TTC549 (cell line): ENCODE data around the gene HSBP1L1.
"Not testable (repeated sequence)": the region's sequence is repeated elsewhere in the genome, so short reads cannot be mapped to it uniquely, and the experiment has no call there.

Experiments used
- FAIRE-seq: peaks from 2 replicates; lab custom pipeline; 2012; peaks lifted over from hg19 to GRCh38; lab: Jason Lieb, UNC

The HSBP1L1 gene

DNA sequence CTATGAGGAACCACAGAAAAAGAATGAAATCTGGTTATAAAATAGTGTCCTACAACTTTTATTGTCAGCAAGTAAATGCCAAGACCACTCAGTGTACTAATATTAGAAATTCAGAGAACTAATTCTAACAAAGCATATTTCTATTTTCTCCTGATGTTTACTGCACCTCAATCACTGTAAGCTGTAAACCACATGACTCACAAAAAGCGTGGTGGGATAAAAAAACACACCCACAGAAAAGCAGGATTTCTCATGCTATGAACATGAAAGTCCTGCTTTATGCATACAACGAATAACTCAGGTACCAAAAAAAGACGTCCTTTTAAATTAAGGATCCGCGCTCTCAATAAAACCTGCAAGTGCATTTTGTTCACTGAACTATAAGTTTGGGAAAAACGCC lies 23.1 kb downstream of the HSBP1L1 start:
- no peak for FAIRE-seq

DNA sequence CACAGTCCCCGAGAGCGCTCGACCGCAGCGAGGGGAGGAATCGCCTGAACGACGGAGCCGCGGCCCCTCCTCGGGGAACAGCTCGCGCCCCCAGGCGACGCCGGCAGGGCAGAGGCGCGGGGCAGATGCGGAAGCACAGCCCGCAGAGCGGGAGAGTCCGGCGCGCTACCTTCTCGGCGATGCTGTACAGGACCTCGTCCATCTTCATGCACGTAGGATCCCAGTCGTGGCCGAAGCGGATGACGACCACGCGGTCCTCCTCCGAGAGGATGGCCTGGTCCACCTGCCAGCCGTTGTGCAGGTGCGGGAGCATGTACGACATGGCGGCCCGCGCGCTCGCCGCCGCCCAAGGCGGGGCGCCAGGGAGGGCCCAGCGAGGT lies 23.6 kb downstream of the HSBP1L1 start:
- no peak for FAIRE-seq

DNA sequence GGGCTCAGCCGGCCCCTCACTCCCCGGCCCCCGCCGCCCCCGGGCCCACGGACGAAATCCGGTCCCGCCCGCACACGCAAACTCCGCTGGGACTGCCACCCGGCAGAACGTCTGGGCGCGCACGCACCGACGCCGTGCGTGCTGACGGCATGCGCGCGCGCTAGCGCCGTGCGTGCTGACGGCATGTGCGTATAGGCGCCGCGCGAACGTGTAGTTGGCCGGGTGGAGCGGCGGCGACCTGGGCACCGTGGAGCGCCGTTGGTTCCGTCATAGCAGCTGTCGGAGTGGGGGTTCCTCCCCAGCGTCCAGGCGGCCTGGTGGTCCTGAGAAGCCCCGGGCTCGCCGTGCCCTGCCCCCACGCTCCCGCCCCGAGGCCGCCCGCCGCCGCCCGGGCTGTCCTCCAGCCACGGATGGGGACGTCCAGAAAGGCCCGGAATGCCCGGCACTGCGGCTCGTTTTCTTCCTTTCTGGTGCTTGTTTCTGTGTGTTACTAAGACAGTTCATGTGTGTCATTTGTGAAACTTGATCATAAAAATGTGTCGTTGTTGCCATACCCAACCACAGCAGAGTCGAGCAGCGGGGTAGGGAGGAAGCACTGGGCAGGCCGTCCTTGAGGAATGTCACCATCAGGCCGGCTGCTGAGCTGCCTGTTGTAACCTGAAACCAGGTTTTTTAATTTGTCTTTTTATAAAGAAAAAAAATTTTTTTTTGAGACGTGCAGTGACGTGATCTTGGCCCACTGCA lies 24.2 kb downstream of the HSBP1L1 start, which contains the start of gene TXNL4A:
TSS of gene TXNL4A (minus strand) at position 113 of the 744 bp plus-strand sequence. CDS start 171 bp downstream, outside the sequence.
- FAIRE-seq = no peak

DNA sequence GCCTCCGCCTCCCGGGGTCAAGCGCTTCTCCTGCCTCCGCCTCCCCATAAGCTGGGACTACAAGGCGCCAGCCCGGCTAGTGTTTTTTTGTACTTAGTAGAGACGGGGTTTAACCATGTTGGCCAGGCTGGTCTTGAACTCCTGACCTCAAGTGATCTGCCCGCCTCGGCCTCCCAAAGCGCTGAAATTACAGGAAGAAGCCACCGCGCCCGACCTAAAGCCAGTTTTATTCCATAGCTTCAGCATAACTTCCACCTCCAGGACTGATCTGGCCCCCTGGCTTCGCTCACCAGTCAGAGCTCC lies 24.7 kb downstream of the HSBP1L1 start:
- no peak for FAIRE-seq

DNA sequence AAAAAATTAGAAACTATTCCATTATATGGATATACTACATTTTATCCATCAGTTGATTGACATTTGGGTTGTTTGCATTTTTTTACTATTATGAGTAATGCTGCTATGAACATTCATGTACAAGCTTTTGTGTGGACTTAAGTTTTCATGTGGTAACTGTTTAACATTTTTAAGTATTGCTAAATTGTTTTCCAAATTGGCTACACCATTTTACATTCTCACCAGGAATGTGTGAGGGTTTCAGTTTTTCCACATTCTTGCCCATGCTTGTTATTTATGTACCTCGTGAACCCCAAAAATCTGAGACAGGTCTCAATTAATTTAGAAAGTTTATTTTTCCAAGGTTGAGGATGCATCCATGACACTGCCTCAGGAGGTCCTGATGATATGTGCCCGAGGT lies 27.1 kb downstream of the HSBP1L1 start:
- no peak for FAIRE-seq

DNA sequence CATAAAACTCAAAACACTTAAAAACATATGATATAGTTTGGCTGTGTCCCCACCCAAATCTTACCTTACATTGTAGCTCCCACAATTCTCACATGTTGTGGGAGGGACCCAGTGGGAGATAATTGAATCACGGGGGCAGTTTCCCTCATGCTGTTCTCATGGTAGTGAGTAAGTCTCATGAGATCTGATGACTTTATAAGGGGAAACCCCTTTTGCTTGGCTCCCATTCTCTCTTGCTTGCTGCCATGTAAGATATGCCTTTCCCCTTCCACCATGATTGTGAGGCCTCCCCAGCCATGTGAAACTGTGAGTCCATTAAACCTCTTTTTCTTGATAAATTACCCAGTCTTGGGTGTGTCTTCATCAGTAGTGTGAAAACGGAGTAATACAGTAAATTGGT lies 35.3 kb downstream of the HSBP1L1 start:
- not testable (repeated sequence) for FAIRE-seq

DNA sequence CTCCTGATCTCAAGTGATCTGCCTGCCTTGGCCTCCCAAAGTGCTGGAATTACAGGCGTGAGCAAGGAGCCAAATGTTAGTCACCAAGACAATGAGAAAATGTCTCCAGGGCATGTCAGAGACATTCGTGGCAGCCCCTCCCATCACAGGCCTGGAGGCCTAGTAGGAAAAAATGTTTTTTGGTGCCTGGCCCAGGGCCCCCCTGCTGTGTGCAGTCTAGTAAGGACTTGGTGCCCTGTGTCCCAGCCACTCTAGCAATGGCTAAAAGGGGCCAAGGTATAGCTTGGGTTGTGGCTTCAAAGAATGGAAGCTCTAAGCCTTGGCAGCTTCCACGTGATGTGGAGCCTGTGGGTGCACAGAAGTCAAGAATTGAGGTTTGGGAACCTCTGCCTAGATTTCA lies 36.4 kb downstream of the HSBP1L1 start:
- no peak for FAIRE-seq

DNA sequence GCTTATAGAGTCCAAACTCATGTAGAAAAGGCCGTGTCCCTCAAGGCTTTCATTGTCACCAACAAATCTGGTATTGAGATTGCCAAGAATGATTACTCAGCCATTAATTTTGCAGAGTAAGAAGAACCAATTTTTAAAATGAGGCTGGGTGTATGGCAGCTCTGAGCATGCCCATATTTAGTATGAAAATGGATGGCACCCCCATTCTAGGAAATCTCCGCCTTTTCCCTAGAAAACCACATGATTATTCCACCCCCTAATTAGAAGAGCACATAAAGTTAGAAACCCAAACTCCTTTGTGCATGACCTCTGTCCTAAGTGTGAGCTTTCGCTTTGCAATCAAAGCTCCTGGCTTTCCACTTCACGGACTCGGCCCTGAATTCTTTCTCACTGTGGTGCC lies 38.0 kb downstream of the HSBP1L1 start:
- FAIRE-seq = no peak

DNA sequence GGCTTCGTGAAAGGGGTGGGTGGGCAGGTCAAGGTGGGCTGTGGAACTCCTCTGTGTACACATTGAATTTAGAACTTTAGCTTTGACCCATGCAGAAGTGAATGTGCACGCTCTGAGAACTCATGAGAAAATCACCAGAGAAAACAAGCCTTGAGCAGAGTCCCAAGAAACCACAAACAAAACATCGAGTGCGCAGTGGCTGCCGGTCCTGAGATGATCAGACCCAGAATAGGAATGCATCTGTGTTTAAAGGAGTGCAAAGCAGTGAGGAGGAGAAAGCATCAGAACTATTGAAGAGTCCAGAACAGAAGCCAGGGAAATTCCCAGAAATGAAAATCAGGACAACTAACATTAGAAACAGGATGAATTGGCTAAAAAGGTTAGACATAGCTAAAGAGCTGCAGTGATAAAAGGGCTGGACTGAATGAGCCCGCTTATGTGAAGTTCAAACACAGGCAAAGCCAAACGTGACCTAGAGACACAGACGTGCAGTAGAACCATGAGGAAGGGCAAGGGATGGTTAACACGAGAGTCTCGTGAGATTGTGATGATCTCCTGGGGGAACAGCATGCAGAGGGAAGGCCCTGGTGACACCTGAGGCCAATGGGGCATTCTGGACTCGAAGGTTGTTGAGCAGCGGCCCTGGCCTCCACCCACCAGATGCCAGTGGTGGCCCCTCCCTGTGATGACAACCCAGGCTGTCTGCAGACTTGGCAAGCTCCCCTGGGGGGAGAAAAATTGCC lies 40.3 kb downstream of the HSBP1L1 start:
- FAIRE-seq = no peak

DNA sequence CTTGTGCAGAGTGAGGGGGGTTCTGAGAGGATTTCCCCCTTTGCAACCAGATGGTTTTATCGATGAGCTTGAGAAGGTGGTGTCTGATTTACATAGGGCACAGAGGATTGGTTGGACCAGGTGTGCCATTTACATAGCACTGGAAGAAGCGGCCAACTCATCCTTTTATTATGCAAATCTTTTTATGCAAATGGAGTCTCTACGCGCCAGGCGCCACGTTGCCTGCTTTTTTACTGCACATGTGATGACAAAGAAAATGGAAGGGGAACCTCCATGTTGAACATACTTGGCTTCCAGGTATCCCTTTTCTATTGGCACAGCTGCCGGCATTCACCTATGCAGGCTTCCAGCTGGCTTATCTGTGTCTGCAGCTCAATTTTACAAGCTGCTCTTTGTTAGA lies 42.3 kb downstream of the HSBP1L1 start:
- no peak for FAIRE-seq

DNA sequence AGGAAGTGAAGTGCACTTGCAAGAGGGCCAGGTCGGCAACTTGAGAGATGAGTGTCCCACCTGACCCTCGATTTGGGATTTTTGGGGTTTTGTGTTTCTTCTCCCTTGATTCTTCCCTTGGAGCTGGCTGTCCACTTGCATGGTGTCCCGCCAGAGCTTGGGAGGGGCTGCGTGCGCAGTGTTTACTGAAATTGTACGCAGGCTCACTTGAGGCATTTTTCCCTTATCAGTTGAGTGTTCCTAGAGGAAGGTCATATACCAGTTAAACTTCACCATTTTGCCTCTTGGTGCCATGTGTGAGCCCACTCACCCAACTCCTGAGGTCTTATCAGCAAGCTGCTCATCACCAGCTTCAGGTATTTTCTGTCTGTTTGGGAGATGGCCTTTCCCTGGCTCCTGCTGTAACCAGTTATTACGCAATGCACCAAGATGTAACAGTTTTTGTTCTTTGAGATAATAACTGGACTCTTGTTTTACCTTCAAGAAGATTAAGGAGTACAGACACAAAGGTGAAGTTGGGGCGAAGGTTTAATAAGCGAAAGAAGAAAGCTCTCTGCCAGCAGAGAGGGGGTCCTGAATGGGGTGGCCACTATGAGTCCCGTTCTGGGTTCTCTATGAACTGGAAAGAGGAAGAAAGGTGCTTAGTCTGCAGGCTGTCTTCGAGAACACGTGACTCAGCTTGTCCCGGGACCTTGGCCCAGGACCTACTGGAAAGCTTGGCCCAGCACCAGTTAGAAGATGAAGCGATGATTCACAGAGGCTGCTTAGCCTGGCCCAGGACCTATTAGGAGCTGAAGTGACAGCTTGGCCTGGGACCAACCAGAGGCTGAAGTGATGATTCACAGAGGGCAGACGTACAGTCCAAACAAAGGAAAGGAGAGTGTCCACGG lies 45.5 kb downstream of the HSBP1L1 start:
- no peak for FAIRE-seq

DNA sequence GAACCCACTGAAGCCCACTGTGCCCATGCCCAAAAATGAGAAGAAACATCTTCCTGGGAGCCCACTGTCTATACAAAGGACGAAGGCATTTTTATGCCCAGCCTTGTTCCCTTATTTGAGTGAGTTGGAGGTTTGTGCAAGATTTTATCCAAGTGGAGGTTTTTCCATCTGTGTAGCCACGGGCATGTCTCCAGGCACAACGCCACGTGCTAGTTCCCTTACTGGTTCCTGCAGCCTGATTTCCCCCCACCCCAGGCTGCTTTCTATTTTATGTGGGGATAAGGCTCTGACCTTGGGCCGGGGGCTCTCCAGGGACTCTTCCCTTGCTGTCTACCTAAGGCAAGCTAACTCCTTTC lies 46.1 kb downstream of the HSBP1L1 start:
- FAIRE-seq = no peak

DNA sequence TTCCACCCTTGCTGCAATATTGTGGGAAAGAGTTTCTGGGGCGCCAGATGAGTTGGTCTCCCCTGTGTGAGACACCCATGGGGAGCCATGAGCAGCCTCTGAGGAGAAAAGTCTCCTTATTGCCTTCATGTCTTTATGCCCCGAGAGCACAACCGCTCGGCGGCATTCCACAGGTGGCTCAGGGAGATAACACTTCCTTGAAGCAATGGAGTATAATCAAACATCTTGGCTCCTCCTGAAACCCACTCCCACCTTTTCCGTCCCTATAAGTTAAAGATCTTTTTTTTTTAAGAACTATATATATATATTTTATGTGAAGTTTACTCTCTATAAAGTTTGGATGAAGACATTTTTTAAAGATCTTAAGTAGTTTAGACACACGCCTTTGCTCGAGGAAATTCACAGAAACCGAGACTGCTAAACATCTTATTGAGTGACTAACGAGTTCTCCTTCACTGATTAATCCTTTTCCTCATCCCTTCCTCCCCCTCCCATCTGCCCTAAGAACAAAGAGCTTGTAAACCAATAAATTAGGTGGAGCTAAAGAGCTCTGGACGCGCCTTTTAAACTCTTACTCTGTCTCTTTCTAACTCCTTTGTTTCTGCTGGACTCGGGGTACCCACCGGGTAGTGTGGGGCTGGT lies 47.2 kb downstream of the HSBP1L1 start:
- not testable (repeated sequence) for FAIRE-seq

DNA sequence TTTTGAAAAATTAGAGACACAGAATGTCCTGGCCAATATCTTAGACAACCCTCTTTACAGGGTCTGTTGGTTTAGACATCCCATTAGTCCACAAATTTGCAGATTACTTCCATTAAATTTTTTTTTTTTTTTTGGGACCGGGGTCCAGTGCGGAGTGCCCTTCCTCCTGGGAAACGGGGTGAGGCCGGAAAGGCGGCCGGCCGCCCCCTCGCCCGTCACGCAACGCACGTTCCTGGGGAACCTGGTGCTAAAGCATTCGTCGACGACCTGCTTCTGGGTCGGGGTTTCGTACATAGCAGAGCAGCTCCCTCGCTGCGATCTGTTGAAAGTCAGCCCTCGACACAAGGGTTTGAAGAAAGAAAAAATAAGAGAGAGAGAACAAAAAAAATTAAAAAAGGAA lies 48.3 kb downstream of the HSBP1L1 start:
- FAIRE-seq = no peak
